Mucosa of descending colon (tissue), 3 donors: ENCODE results near the gene ARAP3. TPM values are rescaled to one million over a fixed set of nuclear protein-coding genes. Genes with fewer than 3 reads are reported as not detected.
A peak's percentile ranks its signal among the peaks of the same experiment; 100 is the strongest.

Experiments
- ATAC-seq: fragments of 200-7000 bp; cut with Tn5 transposase; one replicate; pipeline ENCODE4 v1.9.1; 2020; ENCODE audit warnings: mild to moderate bottlenecking, moderate library complexity
- DNase-seq, 3 donors: peaks; one replicate each; pipeline ENCODE4 v3.0.0-alpha.2; 2020
- H3K36me3 ChIP-seq: fragments of 200-600 bp; one replicate; pipeline ENCODE4 v1.8.0; 2021; ENCODE audit warnings: low read depth, mild to moderate bottlenecking
- H3K4me1 ChIP-seq: fragments of 200-600 bp; one replicate; pipeline ENCODE4 v1.8.0; 2021; ENCODE audit warnings: low read depth, mild to moderate bottlenecking
- H3K4me3 ChIP-seq: fragments of 200-600 bp; one replicate; pipeline ENCODE4 v1.8.0; 2021; ENCODE audit warnings: mild to moderate bottlenecking
- H3K9me3 ChIP-seq: fragments of 200-600 bp; one replicate; pipeline ENCODE4 v1.8.0; 2021; ENCODE audit warnings: mild to moderate bottlenecking
- intact Hi-C, 2 donors: fragments of 100-400 bp; cut with DNase I in 1 of 2; cut with micrococcal nuclease in 1 of 2; formaldehyde crosslinking; loops; one replicate each; pipeline versions ENCODE4 v1.11.0 to v1.11.1; 2022; cut with DNase I, micrococcal nuclease
- total RNA-seq, 3 donors: library from RNA; stranded (reverse); fragmentation: NEBNext Ultra II Directional in 2 of 3; extraction: Animal tissue kit (Norgen Biotek cat#: 25700) in 2 of 3; gene quantifications; one replicate each; pipeline versions ENCODE4 v1.2.1 to v1.2.4, GENCODE V29; 2021 to 2023
- TF ChIP-seq, protein P1 (sequence below): fragments of 200-600 bp; IDR thresholded peaks from one replicate; pipeline ENCODE4 v1.8.0; 2022; ENCODE audit warnings: antibody characterized with exemption, mild to moderate bottlenecking
- donor health status: DM: no; HTN: no; CAD: no; lungs with moderate emphysema.
- donor health status: DM: no; HTN: no; CAD: no.
- donor health status: DM: no; HTN: yes; CAD: no.

The ARAP3 gene
- total RNA-seq, 3 donors from 2014 or later: 5.7 to 10.9 (median 8.0) TPM

DNA sequence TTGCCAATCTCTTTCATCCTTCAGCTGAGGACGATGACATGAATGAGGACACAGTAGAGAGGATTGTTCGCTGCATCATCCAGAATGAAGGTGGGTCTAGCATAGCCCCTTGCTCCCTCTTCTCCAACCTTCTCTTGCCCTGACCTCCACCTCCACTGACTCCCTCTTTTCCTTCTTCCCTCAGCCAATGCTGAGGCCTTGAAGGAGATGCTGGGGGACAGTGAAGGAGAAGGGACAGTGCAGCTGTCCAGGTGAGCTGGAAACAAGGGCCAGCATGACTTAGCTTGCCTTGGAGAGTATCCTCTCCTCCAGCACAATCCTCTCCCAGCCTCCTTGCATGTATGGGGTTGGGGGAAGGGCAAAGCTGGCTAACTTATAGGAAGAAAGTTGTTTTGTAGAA lies 43.3 kb downstream of the ARAP3 start:
- Histone ChIP-seq H3K36me3 (no peaks in the 10 kb centered on the region), H3K9me3 (no peaks in the 10 kb centered on the region), H3K4me1 (peaks cover 20% of the 10 kb centered on the region), H3K4me3 (no peak overlapping the region)
- TF ChIP-seq, protein P1, sequence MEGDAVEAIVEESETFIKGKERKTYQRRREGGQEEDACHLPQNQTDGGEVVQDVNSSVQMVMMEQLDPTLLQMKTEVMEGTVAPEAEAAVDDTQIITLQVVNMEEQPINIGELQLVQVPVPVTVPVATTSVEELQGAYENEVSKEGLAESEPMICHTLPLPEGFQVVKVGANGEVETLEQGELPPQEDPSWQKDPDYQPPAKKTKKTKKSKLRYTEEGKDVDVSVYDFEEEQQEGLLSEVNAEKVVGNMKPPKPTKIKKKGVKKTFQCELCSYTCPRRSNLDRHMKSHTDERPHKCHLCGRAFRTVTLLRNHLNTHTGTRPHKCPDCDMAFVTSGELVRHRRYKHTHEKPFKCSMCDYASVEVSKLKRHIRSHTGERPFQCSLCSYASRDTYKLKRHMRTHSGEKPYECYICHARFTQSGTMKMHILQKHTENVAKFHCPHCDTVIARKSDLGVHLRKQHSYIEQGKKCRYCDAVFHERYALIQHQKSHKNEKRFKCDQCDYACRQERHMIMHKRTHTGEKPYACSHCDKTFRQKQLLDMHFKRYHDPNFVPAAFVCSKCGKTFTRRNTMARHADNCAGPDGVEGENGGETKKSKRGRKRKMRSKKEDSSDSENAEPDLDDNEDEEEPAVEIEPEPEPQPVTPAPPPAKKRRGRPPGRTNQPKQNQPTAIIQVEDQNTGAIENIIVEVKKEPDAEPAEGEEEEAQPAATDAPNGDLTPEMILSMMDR: no peak
- intact Hi-C loops: no loop called here
- DNase-seq (no peak), ATAC-seq (no peak)

DNA sequence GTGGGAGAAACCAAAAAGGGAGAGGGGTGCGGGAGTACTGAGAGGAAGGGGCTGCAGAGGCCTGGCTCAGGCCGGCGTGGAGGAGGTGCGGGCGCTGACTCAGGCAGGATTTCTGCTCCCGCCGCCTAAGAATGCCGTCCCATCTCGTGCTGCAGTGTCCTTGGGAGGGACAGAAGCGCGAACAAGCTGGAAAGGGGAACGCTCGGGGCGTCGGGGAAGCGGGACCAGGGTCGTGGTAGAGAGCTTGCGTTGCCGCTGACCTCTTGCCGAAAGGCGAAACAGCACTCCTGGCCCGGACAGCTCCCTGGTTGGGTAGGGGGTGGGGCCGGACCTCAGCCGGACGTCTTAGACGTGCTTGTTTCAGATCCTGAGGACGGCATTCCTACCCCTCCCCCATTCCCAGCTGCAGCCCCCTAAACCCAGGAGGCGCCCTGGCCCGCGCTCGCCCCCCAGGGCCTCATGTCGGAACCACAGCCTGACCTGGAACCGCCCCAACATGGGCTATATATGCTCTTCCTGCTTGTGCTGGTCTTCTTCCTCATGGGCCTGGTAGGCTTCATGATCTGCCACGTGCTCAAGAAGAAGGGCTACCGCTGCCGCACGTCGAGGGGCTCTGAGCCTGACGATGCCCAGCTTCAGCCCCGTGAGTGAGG lies 44.1 kb downstream of the ARAP3 start:
- intact Hi-C loops: no loop called here
- Histone ChIP-seq H3K36me3 (no peaks in the 10 kb centered on the region), H3K4me3 (peak overlapping the region; percentile 37), H3K4me1 (peaks cover 20% of the 10 kb centered on the region), H3K9me3 (no peaks in the 10 kb centered on the region)
- DNase-seq (peak; percentile 70 to 85 (median 77)), ATAC-seq (peak; percentile 50)
- TF ChIP-seq, protein P1: no peak

DNA sequence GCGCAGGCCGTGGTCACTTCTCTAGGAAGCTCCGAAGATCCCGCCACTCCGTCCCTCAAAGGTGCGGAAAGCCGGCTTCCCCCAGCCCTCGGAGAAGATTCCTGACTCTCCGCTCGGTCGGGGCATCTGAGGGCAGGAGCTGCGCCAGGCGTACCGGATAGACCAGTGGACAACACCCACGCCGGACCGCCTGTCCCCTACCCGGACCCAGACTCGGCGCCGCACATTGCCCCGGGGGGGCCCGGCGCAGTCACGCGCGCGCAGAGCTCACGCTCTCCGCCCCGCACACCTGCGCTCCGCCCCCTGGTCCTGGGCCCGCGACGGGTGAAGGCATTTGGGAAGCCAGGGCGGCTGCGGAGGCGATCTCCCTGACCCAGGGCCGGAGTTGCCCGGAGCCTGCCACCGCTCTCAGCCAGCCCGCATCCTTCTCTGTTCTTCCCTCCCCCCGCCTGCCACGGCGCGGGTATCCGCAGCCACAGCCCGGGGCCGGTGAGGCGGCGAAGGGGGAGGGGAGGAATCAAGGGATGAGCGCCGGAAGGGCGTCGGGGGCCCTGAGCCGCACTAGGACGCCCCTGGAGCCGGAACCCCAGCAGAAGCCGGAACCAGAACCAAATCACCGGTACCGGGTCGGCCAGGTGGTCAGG lies 44.8 kb downstream of the ARAP3 start:
- peak overlapping the region; percentile 37 for H3K4me3 ChIP-seq
- peaks cover 20% of the 10 kb centered on the region for H3K4me1 ChIP-seq
- no peaks in the 10 kb centered on the region for H3K9me3 ChIP-seq
- ATAC-seq (peak; percentile 42), DNase-seq (peak; percentile 38 to 80 (median 70))
- TF ChIP-seq, protein P1: no peak
- intact Hi-C loops: no loop called here
- H3K36me3 ChIP-seq: no peaks in the 10 kb centered on the region

DNA sequence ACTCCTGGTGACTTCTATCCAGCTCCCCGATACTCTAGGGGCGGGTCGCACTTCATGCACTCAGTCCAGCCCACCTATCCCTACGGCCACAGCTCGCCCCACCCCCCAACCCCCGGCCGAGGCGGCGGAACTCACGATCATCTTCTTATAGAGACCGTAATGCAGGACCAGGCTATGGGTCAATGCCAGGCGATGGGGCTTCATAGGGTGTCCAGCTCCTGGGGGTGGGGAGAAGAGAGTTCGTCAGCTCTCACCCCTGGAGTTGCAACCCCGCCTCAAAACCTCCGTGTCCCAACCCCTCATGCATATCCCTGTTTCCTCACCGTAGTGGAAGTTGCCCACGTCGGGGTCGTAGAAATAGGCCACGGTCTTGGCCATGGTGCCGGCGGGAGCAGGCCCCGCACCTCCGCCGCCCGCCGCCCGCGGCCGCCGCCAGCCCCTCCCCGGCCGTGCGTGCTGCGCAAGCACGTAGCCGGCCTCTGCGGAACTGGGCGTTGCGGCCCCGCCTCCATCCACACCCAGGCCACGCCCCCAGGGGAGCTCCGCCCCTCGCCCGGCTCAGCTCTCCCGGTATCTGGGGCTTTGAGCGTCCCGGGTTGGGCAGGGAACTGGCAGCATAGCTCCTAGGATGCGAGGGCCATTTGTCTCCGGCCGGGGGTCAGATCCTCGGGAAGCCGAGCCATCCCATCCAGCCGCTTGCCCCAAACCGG lies 45.5 kb downstream of the ARAP3 start, which contains the start of the genes HDAC3 and RELL2:
Gene HDAC3, minus strand, starts transcription at position 437 of the 710 bp plus-strand sequence. Its CDS starts 59 bp downstream, at position 378.
Gene RELL2, plus strand, starts transcription at position 585 of the 710 bp plus-strand sequence. CDS start 1,229 bp downstream, outside the sequence.
- peaks cover 20% of the 10 kb centered on the region for H3K4me1 ChIP-seq
- ATAC-seq: peak; percentile 97

DNA sequence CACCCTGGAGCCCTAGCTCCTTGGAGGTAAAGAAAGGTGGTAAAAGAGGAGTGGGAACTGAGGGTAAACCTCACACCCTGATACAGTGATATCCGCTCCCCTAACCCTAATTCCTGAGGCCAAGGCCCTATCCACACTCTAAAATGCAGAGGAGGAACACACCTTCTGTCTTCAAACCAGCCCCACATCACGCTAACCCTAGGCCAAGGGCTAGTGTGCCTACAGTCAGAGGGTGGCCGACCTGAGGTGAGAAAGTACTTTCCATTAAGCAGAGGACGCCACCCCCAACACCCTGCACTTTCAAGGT lies 46.0 kb downstream of the ARAP3 start:
- DNase-seq: no peak

More for the DNA sequence above, 45.5 kb downstream of the ARAP3 start, which contains the start of the genes HDAC3 and RELL2:
- DNase-seq: peak; percentile 96 to 99 (median 97)
- intact Hi-C loops: no loop called here
- TF ChIP-seq, protein P1: no peak
- Histone ChIP-seq H3K4me3 (peak within 1 kb of the TSS; percentile 37), H3K36me3 (no peaks in the 10 kb centered on the region), H3K9me3 (no peaks in the 10 kb centered on the region)

More for the DNA sequence above, 46.0 kb downstream of the ARAP3 start:
- H3K36me3 ChIP-seq: no peaks in the 10 kb centered on the region
- peak overlapping the region; percentile 37 for H3K4me3 ChIP-seq
- no peaks in the 10 kb centered on the region for H3K9me3 ChIP-seq
- H3K4me1 ChIP-seq: peaks cover 20% of the 10 kb centered on the region
- TF ChIP-seq, protein P1: no peak
- intact Hi-C loops: no loop called here
- ATAC-seq: peak; percentile 14
